Endodermal cell (in vitro differentiated cells): ENCODE results near the gene RERE. TPM values are rescaled to one million over a fixed set of nuclear protein-coding genes. Genes with fewer than 3 reads are reported as not detected.

Experiments
- DNase-seq: peaks from one replicate; pipeline ENCODE4 v3.0.0-alpha.2; 2017
- H3K27ac ChIP-seq: 2 replicates; pipeline ENCODE4 v1.5.1; 2013; ENCODE audit warnings: mild to moderate bottlenecking, low read depth, low read length, moderate library complexity
- H3K27me3 ChIP-seq: 2 replicates; pipeline ENCODE4 v1.6.1; 2013; ENCODE audit warnings: mild to moderate bottlenecking, low read length, moderate library complexity; ENCODE audit not compliant: insufficient read depth, control insufficient read depth, poor library complexity, severe bottlenecking
- H3K36me3 ChIP-seq: 2 replicates; pipeline ENCODE4 v1.7.0; 2013; ENCODE audit warnings: mild to moderate bottlenecking, low read length, moderate library complexity; ENCODE audit not compliant: control insufficient read depth, insufficient read depth
- H3K4me1 ChIP-seq: one replicate; pipeline ENCODE4 v1.7.0; 2013; ENCODE audit warnings: low read length; ENCODE audit not compliant: control insufficient read depth, insufficient read depth
- H3K4me3 ChIP-seq: 2 replicates; pipeline ENCODE4 v1.5.1; 2013; ENCODE audit warnings: mild to moderate bottlenecking, low read length, moderate library complexity
- H3K9ac ChIP-seq: 2 replicates; pipeline ENCODE4 v1.6.1; 2013; ENCODE audit warnings: mild to moderate bottlenecking, low read length, moderate library complexity; ENCODE audit not compliant: poor library complexity, severe bottlenecking; ENCODE audit errors: extremely low read depth
- H3K9me3 ChIP-seq: 2 replicates; pipeline ENCODE4 v1.6.1; 2013; ENCODE audit warnings: mild to moderate bottlenecking, low read length, moderate library complexity; ENCODE audit not compliant: control insufficient read depth
- H3K27ac Mint-ChIP-seq: 2 replicates; pipeline ENCODE4 v1.8.0; 2020; ENCODE audit warnings: mixed read lengths
- H3K27me3 Mint-ChIP-seq: 2 replicates; pipeline ENCODE4 v1.8.0; 2021; ENCODE audit warnings: mild to moderate bottlenecking, mixed read lengths; ENCODE audit not compliant: insufficient read depth
- H3K36me3 Mint-ChIP-seq: 2 replicates; pipeline ENCODE4 v1.8.0; 2020; ENCODE audit warnings: low read depth, mixed read lengths
- H3K4me1 Mint-ChIP-seq: 2 replicates; pipeline ENCODE4 v1.8.0; 2020; ENCODE audit warnings: mixed read lengths
- H3K4me3 Mint-ChIP-seq: 2 replicates; pipeline ENCODE4 v1.8.0; 2020; ENCODE audit warnings: mild to moderate bottlenecking, moderate library complexity, mixed read lengths
- H3K9me3 Mint-ChIP-seq: 2 replicates; pipeline ENCODE4 v1.8.0; 2020; ENCODE audit warnings: mild to moderate bottlenecking, mixed read lengths
- CTCF ChIP-seq: fragments of 200-600 bp; sonication (generic); conservative IDR thresholded peaks from 2 replicates; pipeline ENCODE4 v1.5.0; 2021; ENCODE audit warnings: antibody characterized with exemption, mild to moderate bottlenecking
- WGBS, 2 experiments: methylation state at CpG; one replicate each; pipeline versions ENCODE4 v1.1.5 to v1.1.7; 2013; ENCODE audit warnings: missing lambda C conversion rate in 2 of 2, mixed read lengths in 1 of 2; ENCODE audit not compliant: insufficient coverage in 1 of 2, insufficient read length in 1 of 2; 5-methylcytosine and 5-hydroxymethylcytosine counted together
- total RNA-seq, 2 donors: library from RNA; stranded (reverse); fragmentation: NEBNext Ultra II Directional in 1 of 2; extraction: Animal tissue kit (Norgen Biotek cat#: 25700) in 1 of 2; gene quantifications; 2 replicates in 1 of 2; 3 replicates in 1 of 2; pipeline ENCODE4 v1.2.1, GENCODE V29; 2021

The RERE gene
- total RNA-seq, 2 donors from 2014 or later, result 159 to 179 TPM

DNA sequence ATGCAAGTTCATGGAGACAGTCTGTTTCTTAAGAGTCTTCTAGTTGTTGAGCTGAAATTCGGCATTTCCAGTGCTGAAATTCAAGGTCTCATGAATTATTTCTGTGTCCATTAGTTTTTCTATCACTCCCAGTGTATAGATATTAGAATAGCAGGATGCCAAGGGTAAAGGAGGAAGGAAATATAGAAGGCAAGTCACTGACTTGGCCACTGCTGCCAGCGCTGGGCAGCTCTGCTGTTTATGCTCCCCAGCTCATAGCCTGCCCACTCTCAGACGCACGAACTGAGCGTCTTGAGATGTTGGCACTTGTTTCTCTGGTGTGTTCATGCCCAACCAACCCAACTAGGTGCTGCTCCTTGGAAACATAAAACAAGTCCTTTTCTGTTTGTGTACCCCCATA, 389.5 kb downstream of the RERE start:
- WGBS, 2 experiments, result 94 to 100% methylated on average over 2 to 5 of the region's 5 CpGs
- H3K27ac Mint-ChIP-seq, result no peak overlapping the region
- TF ChIP-seq CTCF, result no peak
- no peak overlapping the region for H3K4me3 ChIP-seq
- H3K36me3 ChIP-seq, result peaks cover 6% of the 10 kb centered on the region
- no peak overlapping the region for H3K27ac ChIP-seq
- no peaks in the 10 kb centered on the region for H3K9me3 Mint-ChIP-seq
- no peak overlapping the region for H3K9ac ChIP-seq
- no peaks in the 10 kb centered on the region for H3K4me1 ChIP-seq
- no peak overlapping the region for H3K4me3 Mint-ChIP-seq
- no peak for DNase-seq
- H3K27me3 Mint-ChIP-seq, result no peaks in the 10 kb centered on the region
- peaks cover 29% of the 10 kb centered on the region for H3K4me1 Mint-ChIP-seq
- H3K36me3 Mint-ChIP-seq, result peaks cover 4% of the 10 kb centered on the region
- no peaks in the 10 kb centered on the region for H3K27me3 ChIP-seq
- H3K9me3 ChIP-seq, result no peaks in the 10 kb centered on the region

- Histone ChIP-seq H3K36me3 (peaks cover under 1% of the 10 kb centered on the region), H3K9me3 (no peaks in the 10 kb centered on the region), H3K27me3 (no peaks in the 10 kb centered on the region), H3K9ac (no peak overlapping the region), H3K4me3 (no peak overlapping the region), H3K4me1 (no peaks in the 10 kb centered on the region), H3K27ac (no peak overlapping the region)
- H3K27ac Mint-ChIP-seq, result no peak overlapping the region
- H3K4me3 Mint-ChIP-seq, result no peak overlapping the region
- H3K36me3 Mint-ChIP-seq, result peaks cover 4% of the 10 kb centered on the region
- H3K4me1 Mint-ChIP-seq, result peaks cover 29% of the 10 kb centered on the region
- H3K9me3 Mint-ChIP-seq, result no peaks in the 10 kb centered on the region
- 95 to 100% methylated on average over 5 of the region's 5 CpGs for WGBS, 2 experiments
- H3K27me3 Mint-ChIP-seq, result no peaks in the 10 kb centered on the region
- DNase-seq, result no peak
- no peak for TF ChIP-seq CTCF
These were observed 389.9 kb downstream of the RERE start for GRCh38 chr1:8427493-8427892.

DNA sequence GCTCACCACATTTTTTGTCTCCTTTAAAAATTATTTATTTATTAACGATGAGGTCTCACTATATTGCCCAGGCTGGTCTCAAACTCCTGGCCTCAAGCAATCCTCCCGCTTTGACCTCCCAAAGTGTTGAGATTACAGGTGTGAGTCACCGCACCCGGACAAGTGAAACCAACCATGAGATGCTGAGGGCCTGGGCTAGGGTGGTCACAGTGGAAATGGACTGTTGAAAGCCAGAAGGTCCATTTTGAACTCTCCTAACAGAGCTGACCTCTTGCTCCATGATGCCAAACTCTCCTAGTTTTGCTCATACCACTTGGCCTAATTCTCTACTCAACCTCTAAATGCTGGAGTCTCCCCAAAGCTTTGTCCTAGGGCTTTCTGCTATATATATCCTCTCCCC, 390.4 kb downstream of the RERE start:
- Histone ChIP-seq H3K27ac (no peak overlapping the region), H3K36me3 (no peaks in the 10 kb centered on the region)
- H3K4me1 Mint-ChIP-seq, result peaks cover 29% of the 10 kb centered on the region

More for the DNA sequence above, 390.4 kb downstream of the RERE start:
- no peak for TF ChIP-seq CTCF
- Mint-ChIP-seq H3K9me3 (no peaks in the 10 kb centered on the region), H3K27ac (no peak overlapping the region), H3K27me3 (no peaks in the 10 kb centered on the region), H3K36me3 (peaks cover 4% of the 10 kb centered on the region), H3K4me3 (no peak overlapping the region)
- no peak overlapping the region for H3K9ac ChIP-seq
- H3K4me3 ChIP-seq, result no peak overlapping the region
- no peaks in the 10 kb centered on the region for H3K4me1 ChIP-seq
- H3K9me3 ChIP-seq, result no peaks in the 10 kb centered on the region
- H3K27me3 ChIP-seq, result no peaks in the 10 kb centered on the region
- 89 to 92% methylated on average over 4 of the region's 4 CpGs for WGBS, 2 experiments
- DNase-seq, result no peak
